COLO668 (cell line): ENCODE measurements around the gene FOSB.

Experiments used
- DNase-seq: peaks from one replicate; lab custom pipeline; 2025; ENCODE audit not compliant: unreplicated experiment; lab: John Stamatoyannopoulos, UW

FOSB gene

GRCh38 chr19:45478454-45479238 is 10.8 kb downstream of the FOSB start:
- DNase-seq = peak; percentile 80

GRCh38 chr19:45483033-45483432 is 15.2 kb downstream of the FOSB start:
- no peak for DNase-seq

GRCh38 chr19:45484273-45484945 is 16.6 kb downstream of the FOSB start:
- DNase-seq = no peak

- peak; percentile 96 for DNase-seq
Measured at GRCh38 chr19:45485305-45486077, 17.7 kb downstream of the FOSB start.

GRCh38 chr19:45488708-45489107 is 20.9 kb downstream of the FOSB start:
- DNase-seq = no peak

GRCh38 chr19:45489216-45489855 is 21.5 kb downstream of the FOSB start:
- no peak for DNase-seq

GRCh38 chr19:45492137-45492626 is 24.4 kb downstream of the FOSB start:
- DNase-seq = no peak

GRCh38 chr19:45492627-45493470 is 25.1 kb downstream of the FOSB start:
- DNase-seq = no peak

GRCh38 chr19:45494261-45494916 is 26.6 kb downstream of the FOSB start:
- DNase-seq = no peak

- DNase-seq = no peak
Measured at GRCh38 chr19:45495178-45495577, 27.4 kb downstream of the FOSB start.

GRCh38 chr19:45496349-45496953 is 28.7 kb downstream of the FOSB start:
- DNase-seq = peak; percentile 44

GRCh38 chr19:45497791-45498190 is 30.0 kb downstream of the FOSB start:
- DNase-seq = no peak

- DNase-seq = peak; percentile 70
Measured at GRCh38 chr19:45498411-45499195, 30.8 kb downstream of the FOSB start, which contains the start of gene PPM1N. TSS of gene PPM1N (plus strand) at chr19:45498443. CDS start at chr19:45498473, 30 bp downstream.

- peak; percentile 80 for DNase-seq
Measured at GRCh38 chr19:45499196-45500180, 31.7 kb downstream of the FOSB start.

GRCh38 chr19:45500918-45501729 is 33.3 kb downstream of the FOSB start:
- DNase-seq = no peak

- no peak for DNase-seq
Measured at GRCh38 chr19:45501730-45502014, 33.9 kb downstream of the FOSB start.

- DNase-seq = no peak
Measured at GRCh38 chr19:45502111-45502510, 34.3 kb downstream of the FOSB start.
